Mammary epithelial cell (primary cell): ENCODE measurements around the gene LGALS1.

ENCODE experiments used
- CTCF ChIP-seq, 2 donors: IDR thresholded peaks in 1 of 2; conservative IDR thresholded peaks in 1 of 2; 2 replicates each; pipeline ENCODE4 v1.5.1; 2011 to 2012; ENCODE audit warnings: inconsistent platforms in 2 of 2, low read length in 2 of 2, mild to moderate bottlenecking in 2 of 2, control low read depth in 1 of 2, low read depth in 1 of 2; ENCODE audit not compliant: insufficient read depth in 1 of 2; ENCODE audit errors: extremely low read depth in 1 of 2
- EZH2 ChIP-seq: IDR thresholded peaks from 2 replicates; pipeline ENCODE4 v1.6.1; 2012; ENCODE audit warnings: low read length, inconsistent platforms, borderline replicate concordance

GRCh38 chr22:37655252-37655563 is 20.2 kb upstream of the LGALS1 start:
- TF ChIP-seq EZH2 (no peak), CTCF (conservative IDR thresholded peaks at IDR 0.05 in 1 of 2, IDR thresholded peaks at IDR 0.05 in 1 of 2; ENCODE audit: extremely low read depth in 1 of 2, insufficient read depth in 1 of 2, low read depth in 1 of 2, low read length in 2 of 2) (no peak)
